ENCODE results near the gene GTF2A1L. TPM values are rescaled to one million over a fixed set of nuclear protein-coding genes. Genes with fewer than 3 reads are reported as not detected.

GTF2A1L gene
- total RNA-seq, 2 experiments from 2014 or later: not detected

GRCh38 chr2:48587560-48587959 lies 30.1 kb upstream of the GTF2A1L start:
- Histone ChIP-seq H3K4me3 (ENCODE audit: low read depth, low read length, poor library complexity, severe bottlenecking) (no peak overlapping the region), H3K36me3 (ENCODE audit: insufficient read depth, low read length) (no peaks in the 10 kb centered on the region), H3K79me2 (ENCODE audit: insufficient read depth, low read depth, low read length) (no peaks in the 10 kb centered on the region), H3K4me2 (ENCODE audit: low read length) (no peak overlapping the region), H4K20me1 (ENCODE audit: insufficient read depth, low read length) (no peaks in the 10 kb centered on the region), H3K4me1 (ENCODE audit: insufficient read depth, low read length, poor library complexity, severe bottlenecking) (no peaks in the 10 kb centered on the region), H3K27ac (ENCODE audit: low read depth, low read length, poor library complexity, severe bottlenecking) (no peak overlapping the region), H3K9me3 (ENCODE audit: low read length) (no peaks in the 10 kb centered on the region), H3K9me2 (ENCODE audit: insufficient read depth, low read length) (no peaks in the 10 kb centered on the region), H2AFZ (ENCODE audit: low read length) (no peak overlapping the region)
- no TSS peak for BruUV-seq (replicated peaks)
- no peak for DNase-seq (ENCODE audit: low spot score)
- intact Hi-C loops (cut with micrococcal nuclease; ENCODE audit: unreplicated experiment): no loop called here
- CTCF ChIA-PET (ENCODE audit: unreplicated experiment): no interaction called here
- TF ChIP-seq CTCF (conservative IDR thresholded peaks at IDR 0.05; ENCODE audit: low read length) (no peak), EZH2phosphoT487 (IDR thresholded peaks at IDR 0.05; ENCODE audit: borderline replicate concordance, low read depth, low read length) (no peak)
- POLR2A ChIA-PET: interaction anchor here (0.5 to 1.0 kb wide), 3 partner anchors 61 to 578 kb away, joined by 3 read pairs; no protein-coding TSS in a partner anchor

DNA sequence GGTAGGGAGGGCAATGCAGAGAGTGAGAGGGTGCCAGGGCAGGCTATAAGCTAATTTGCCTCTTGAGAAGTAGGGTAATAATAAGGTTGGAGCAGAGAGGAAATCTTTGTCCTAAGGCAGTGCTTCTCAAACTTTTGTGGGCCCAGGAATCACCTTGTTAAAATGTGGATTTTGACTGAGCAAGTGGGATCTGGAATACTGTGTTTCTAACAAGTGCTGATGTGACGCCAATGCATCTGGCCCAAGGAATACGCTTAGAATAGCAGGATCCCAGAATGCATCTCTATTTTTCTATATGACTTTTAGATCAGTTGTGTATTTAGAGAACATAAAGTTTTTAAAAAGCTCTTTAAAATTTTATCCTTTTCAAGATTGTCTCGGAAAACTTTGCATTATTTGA lies 29.7 kb upstream of the GTF2A1L start:
- ChIA-PET POLR2A (interaction anchor here (0.5 to 1.0 kb wide), 3 partner anchors 61 to 578 kb away, joined by 3 read pairs; no protein-coding TSS in a partner anchor), CTCF (ENCODE audit: unreplicated experiment) (no interaction called here)
- H3K9me3 ChIP-seq (ENCODE audit: low read length): no peaks in the 10 kb centered on the region
- intact Hi-C loops (cut with micrococcal nuclease; ENCODE audit: unreplicated experiment): no loop called here
- no peak overlapping the region for H3K4me3 ChIP-seq (ENCODE audit: low read depth, low read length, poor library complexity, severe bottlenecking)
- no peaks in the 10 kb centered on the region for H3K4me1 ChIP-seq (ENCODE audit: insufficient read depth, low read length, poor library complexity, severe bottlenecking)
- H3K27ac ChIP-seq (ENCODE audit: low read depth, low read length, poor library complexity, severe bottlenecking): no peak overlapping the region
- TF ChIP-seq EZH2phosphoT487 (IDR thresholded peaks at IDR 0.05; ENCODE audit: borderline replicate concordance, low read depth, low read length) (no peak), CTCF (conservative IDR thresholded peaks at IDR 0.05; ENCODE audit: low read length) (no peak)
- H3K36me3 ChIP-seq (ENCODE audit: insufficient read depth, low read length): no peaks in the 10 kb centered on the region
- no peaks in the 10 kb centered on the region for H3K9me2 ChIP-seq (ENCODE audit: insufficient read depth, low read length)
- BruUV-seq (replicated peaks): no TSS peak
- H3K79me2 ChIP-seq (ENCODE audit: insufficient read depth, low read depth, low read length): no peaks in the 10 kb centered on the region
- no peak for DNase-seq (ENCODE audit: low spot score)
- no peaks in the 10 kb centered on the region for H4K20me1 ChIP-seq (ENCODE audit: insufficient read depth, low read length)
- H3K4me2 ChIP-seq (ENCODE audit: low read length): no peak overlapping the region
- H2AFZ ChIP-seq (ENCODE audit: low read length): no peak overlapping the region

GRCh38 chr2:48588745-48589144 lies 28.9 kb upstream of the GTF2A1L start:
- intact Hi-C loops (cut with micrococcal nuclease; ENCODE audit: unreplicated experiment): no loop called here
- CTCF ChIA-PET (ENCODE audit: unreplicated experiment): interaction anchor here (0.6 kb wide), 1 partner anchor 420 kb away, joined by 3 read pairs; no protein-coding TSS in a partner anchor
- H2AFZ ChIP-seq (ENCODE audit: low read length): no peak overlapping the region

More at GRCh38 chr2:48588745-48589144, 28.9 kb upstream of the GTF2A1L start:
- no peak overlapping the region for H3K4me3 ChIP-seq (ENCODE audit: low read depth, low read length, poor library complexity, severe bottlenecking)
- H4K20me1 ChIP-seq (ENCODE audit: insufficient read depth, low read length): no peaks in the 10 kb centered on the region
- no peaks in the 10 kb centered on the region for H3K9me2 ChIP-seq (ENCODE audit: insufficient read depth, low read length)
- no peak for DNase-seq (ENCODE audit: low spot score)
- no peak overlapping the region for H3K27ac ChIP-seq (ENCODE audit: low read depth, low read length, poor library complexity, severe bottlenecking)
- no peaks in the 10 kb centered on the region for H3K9me3 ChIP-seq (ENCODE audit: low read length)
- no peak for TF ChIP-seq EZH2phosphoT487 (IDR thresholded peaks at IDR 0.05; ENCODE audit: borderline replicate concordance, low read depth, low read length)
- TF ChIP-seq CTCF (conservative IDR thresholded peaks at IDR 0.05; ENCODE audit: low read length): no peak
- no TSS peak for BruUV-seq (replicated peaks)
- POLR2A ChIA-PET: interaction anchor here (0.5 to 1.0 kb wide), 2 partner anchors 577 to 1018 kb away, joined by 3 read pairs; no protein-coding TSS in a partner anchor
- no peaks in the 10 kb centered on the region for H3K4me1 ChIP-seq (ENCODE audit: insufficient read depth, low read length, poor library complexity, severe bottlenecking)
- no peaks in the 10 kb centered on the region for H3K79me2 ChIP-seq (ENCODE audit: insufficient read depth, low read depth, low read length)
- no peak overlapping the region for H3K4me2 ChIP-seq (ENCODE audit: low read length)
- H3K36me3 ChIP-seq (ENCODE audit: insufficient read depth, low read length): no peaks in the 10 kb centered on the region
